PC-3 (cell line): ENCODE measurements around the gene KANK3. TPM values are rescaled to one million over a fixed set of nuclear protein-coding genes. Genes with fewer than 3 reads are reported as not detected.

Source experiments
- ATAC-seq: fragments of 200-7000 bp; cut with Tn5 transposase; 2 replicates; pipeline ENCODE4 v1.9.1; 2020; ENCODE audit warnings: mild to moderate bottlenecking, moderate library complexity
- BruUV-seq: library from RNA; stranded (reverse); fragments of 400-500 nt; replicated peaks from 2 replicates; lab custom pipeline; 2021; lab: Mats Ljungman, UMichigan
- CTCF ChIA-PET: fragments of 300-600 bp; sonication (Branson Sonifier 250); formaldehyde crosslinking; loops from one replicate; lab custom pipeline; 2022; ENCODE audit warnings: antibody characterized with exemption; lab: Charles Lee
- POLR2A ChIA-PET: fragments of 300-600 bp; sonication (Branson Sonifier 250); formaldehyde crosslinking; loops from one replicate; lab custom pipeline; 2022; ENCODE audit warnings: antibody characterized with exemption; ENCODE audit not compliant: unreplicated experiment; lab: Charles Lee
- DNase-seq: peaks from one replicate; pipeline ENCODE4 v3.0.0-alpha.2; 2015
- H2AFZ ChIP-seq: fragments of 300-600 bp; sonication (generic); 2 replicates; pipeline ENCODE4 v1.6.0; 2016; ENCODE audit warnings: antibody characterized with exemption, low read length
- H3F3A ChIP-seq: fragments of 300-600 bp; sonication (generic); one replicate; pipeline ENCODE4 v1.6.0; 2017; ENCODE audit warnings: antibody characterized with exemption, low read length, control low read depth, mild to moderate bottlenecking; ENCODE audit not compliant: unreplicated experiment
- H3K27ac ChIP-seq: fragments of 300-600 bp; sonication (generic); 2 replicates; pipeline ENCODE4 v1.5.1; 2016; ENCODE audit warnings: mild to moderate bottlenecking, low read length
- H3K27me3 ChIP-seq: fragments of 300-600 bp; sonication (generic); 2 replicates; pipeline ENCODE4 v1.6.1; 2016; ENCODE audit warnings: low read length, mixed read lengths
- H3K36me3 ChIP-seq: fragments of 300-600 bp; sonication (generic); 2 replicates; pipeline ENCODE4 v1.6.1; 2016; ENCODE audit warnings: low read depth, mixed run types, low read length, mixed read lengths
- H3K4me1 ChIP-seq: fragments of 300-600 bp; sonication (generic); 2 replicates; pipeline ENCODE4 v1.5.1; 2016; ENCODE audit warnings: low read length; ENCODE audit not compliant: insufficient read depth
- H3K4me2 ChIP-seq: fragments of 300-600 bp; sonication (generic); 2 replicates; pipeline ENCODE4 v1.6.0; 2016; ENCODE audit warnings: low read length
- H3K4me3 ChIP-seq: fragments of 300-600 bp; sonication (generic); 2 replicates; pipeline ENCODE4 v1.5.1; 2016; ENCODE audit warnings: mild to moderate bottlenecking, low read length, mixed read lengths
- H3K79me2 ChIP-seq: fragments of 300-600 bp; sonication (generic); 2 replicates; pipeline ENCODE4 v1.6.1; 2017; ENCODE audit warnings: low read length, mixed read lengths
- H3K9ac ChIP-seq: fragments of 300-600 bp; sonication (generic); 2 replicates; pipeline ENCODE4 v1.6.0; 2016; ENCODE audit warnings: mild to moderate bottlenecking, low read length
- H3K9me2 ChIP-seq: fragments of 300-600 bp; sonication (generic); replicated peaks from 2 replicates; pipeline ENCODE4 v1.6.1; 2016; ENCODE audit warnings: mixed run types, low read length, mixed read lengths
- H3K9me3 ChIP-seq: fragments of 300-600 bp; sonication (generic); 2 replicates; pipeline ENCODE4 v1.6.1; 2016; ENCODE audit warnings: low read length, mixed read lengths
- H4K20me1 ChIP-seq: fragments of 300-600 bp; sonication (generic); 2 replicates; pipeline ENCODE4 v1.6.1; 2016; ENCODE audit warnings: low read length, mixed read lengths
- EZH2 ChIP-seq: fragments of 300-600 bp; sonication (generic); IDR thresholded peaks from one replicate; pipeline ENCODE4 v1.6.1; 2017; ENCODE audit warnings: antibody characterized with exemption, mild to moderate bottlenecking, low read length; ENCODE audit not compliant: unreplicated experiment
- EZH2phosphoT487 ChIP-seq: fragments of 300-600 bp; sonication (generic); IDR thresholded peaks from 2 replicates; pipeline ENCODE4 v1.6.1; 2018; ENCODE audit warnings: mild to moderate bottlenecking, antibody characterized with exemption, low read length, borderline replicate concordance
- intact Hi-C: fragments of 100-400 bp; cut with micrococcal nuclease; formaldehyde crosslinking; loops from 2 replicates; pipeline ENCODE4 v1.9.0; 2023
- total RNA-seq: library from RNA; depleted of rRNA; stranded (reverse); fragments of >200 nt; gene quantifications from 2 replicates; pipeline ENCODE4 v1.2.3, GENCODE V29; 2014
- TF ChIP-seq, protein P1 (sequence below): fragments of 300-600 bp; sonication (generic); conservative IDR thresholded peaks from 2 replicates; pipeline ENCODE4 v1.5.1; 2017; ENCODE audit warnings: antibody characterized with exemption, low read depth, mild to moderate bottlenecking, low read length

The KANK3 gene
- total RNA-seq, 1 experiment from 2014 or later, result 0.87 TPM

DNA sequence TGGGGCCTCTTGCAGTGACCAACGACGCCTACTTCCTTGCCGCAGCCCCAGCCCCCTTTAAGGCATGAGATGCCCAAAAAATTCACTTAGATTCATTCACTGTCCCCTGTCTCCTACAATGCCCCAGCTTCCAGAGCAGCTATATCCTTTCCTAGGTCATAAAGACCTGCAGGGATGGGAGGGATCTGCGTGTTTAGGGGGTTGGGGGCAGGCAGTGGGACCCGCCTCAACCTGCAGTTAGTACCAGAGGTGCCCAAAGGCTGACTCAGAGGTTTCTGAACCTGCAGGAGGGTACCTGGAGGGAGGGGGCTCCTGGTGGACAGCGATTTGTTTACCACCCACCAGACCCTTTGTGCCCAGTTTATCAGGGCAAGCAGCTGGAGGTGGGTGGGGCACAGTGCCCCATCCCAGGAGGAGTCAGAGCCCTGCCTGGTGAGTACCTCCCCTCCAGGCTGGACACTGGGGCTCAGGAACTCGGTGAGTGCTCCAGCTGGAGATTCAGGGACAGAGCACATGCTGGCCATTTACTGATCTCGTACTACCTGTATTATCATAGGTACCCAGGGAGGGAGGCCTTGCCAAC lies 11.7 kb downstream of the KANK3 start:
- Histone ChIP-seq H3K9ac (no peak overlapping the region), H3K4me1 (peaks cover 11% of the 10 kb centered on the region; the same call in 1 of the 2 replicates), H3K4me2 (no peak overlapping the region), H3K79me2 (no peaks in the 10 kb centered on the region), H3K9me3 (no peaks in the 10 kb centered on the region), H3F3A (no peaks in the 10 kb centered on the region), H2AFZ (no peak overlapping the region), H3K4me3 (no peak overlapping the region), H3K27me3 (peaks cover 22% of the 10 kb centered on the region), H3K27ac (no peak overlapping the region), H4K20me1 (no peaks in the 10 kb centered on the region), H3K36me3 (no peaks in the 10 kb centered on the region), H3K9me2 (no peaks in the 10 kb centered on the region)
- no peak for DNase-seq
- POLR2A ChIA-PET, result no interaction called here
- CTCF ChIA-PET, result no interaction called here
- intact Hi-C loops, result no loop called here
- no TSS peak for BruUV-seq
- TF ChIP-seq EZH2, result no peak
- TF ChIP-seq EZH2phosphoT487, result no peak
- TF ChIP-seq, protein P1, sequence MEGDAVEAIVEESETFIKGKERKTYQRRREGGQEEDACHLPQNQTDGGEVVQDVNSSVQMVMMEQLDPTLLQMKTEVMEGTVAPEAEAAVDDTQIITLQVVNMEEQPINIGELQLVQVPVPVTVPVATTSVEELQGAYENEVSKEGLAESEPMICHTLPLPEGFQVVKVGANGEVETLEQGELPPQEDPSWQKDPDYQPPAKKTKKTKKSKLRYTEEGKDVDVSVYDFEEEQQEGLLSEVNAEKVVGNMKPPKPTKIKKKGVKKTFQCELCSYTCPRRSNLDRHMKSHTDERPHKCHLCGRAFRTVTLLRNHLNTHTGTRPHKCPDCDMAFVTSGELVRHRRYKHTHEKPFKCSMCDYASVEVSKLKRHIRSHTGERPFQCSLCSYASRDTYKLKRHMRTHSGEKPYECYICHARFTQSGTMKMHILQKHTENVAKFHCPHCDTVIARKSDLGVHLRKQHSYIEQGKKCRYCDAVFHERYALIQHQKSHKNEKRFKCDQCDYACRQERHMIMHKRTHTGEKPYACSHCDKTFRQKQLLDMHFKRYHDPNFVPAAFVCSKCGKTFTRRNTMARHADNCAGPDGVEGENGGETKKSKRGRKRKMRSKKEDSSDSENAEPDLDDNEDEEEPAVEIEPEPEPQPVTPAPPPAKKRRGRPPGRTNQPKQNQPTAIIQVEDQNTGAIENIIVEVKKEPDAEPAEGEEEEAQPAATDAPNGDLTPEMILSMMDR, result no peak
- no peak for ATAC-seq

DNA sequence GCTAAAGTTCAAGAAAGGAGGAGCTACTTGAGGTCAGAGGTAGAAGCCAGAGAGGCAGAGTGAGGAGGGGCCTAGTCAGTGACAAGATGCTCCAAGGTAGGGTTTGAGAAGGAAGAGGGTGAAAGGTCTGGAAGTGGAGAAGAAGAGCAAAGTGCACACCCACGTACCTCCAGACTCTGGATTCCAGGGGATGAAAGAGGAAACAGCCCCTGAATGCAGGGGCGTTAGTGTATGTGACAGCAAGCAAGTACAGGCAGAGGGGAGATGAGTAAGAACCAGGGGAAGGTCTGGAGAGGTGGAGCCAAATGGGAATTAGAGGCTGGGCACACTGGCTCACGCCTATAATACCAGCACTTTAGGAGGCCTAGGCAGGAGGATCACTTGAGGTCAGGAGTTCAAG lies 13.1 kb downstream of the KANK3 start:
- Histone ChIP-seq H3F3A (no peaks in the 10 kb centered on the region), H3K36me3 (no peaks in the 10 kb centered on the region), H3K79me2 (no peaks in the 10 kb centered on the region), H3K27ac (no peak overlapping the region), H3K9ac (no peak overlapping the region), H2AFZ (no peak overlapping the region), H3K4me2 (no peak overlapping the region), H3K4me1 (peaks cover 11% of the 10 kb centered on the region; the same call in 1 of the 2 replicates), H3K9me2 (no peaks in the 10 kb centered on the region), H3K27me3 (peaks cover 19% of the 10 kb centered on the region), H4K20me1 (no peaks in the 10 kb centered on the region), H3K9me3 (no peaks in the 10 kb centered on the region), H3K4me3 (no peak overlapping the region)
- TF ChIP-seq, protein P1, result no peak
- TF ChIP-seq EZH2phosphoT487, result no peak
- TF ChIP-seq EZH2, result no peak
- no peak for ATAC-seq
- no peak for DNase-seq
- CTCF ChIA-PET, result no interaction called here
- BruUV-seq, result no TSS peak
- POLR2A ChIA-PET, result no interaction called here
- intact Hi-C loops, result no loop called here

DNA sequence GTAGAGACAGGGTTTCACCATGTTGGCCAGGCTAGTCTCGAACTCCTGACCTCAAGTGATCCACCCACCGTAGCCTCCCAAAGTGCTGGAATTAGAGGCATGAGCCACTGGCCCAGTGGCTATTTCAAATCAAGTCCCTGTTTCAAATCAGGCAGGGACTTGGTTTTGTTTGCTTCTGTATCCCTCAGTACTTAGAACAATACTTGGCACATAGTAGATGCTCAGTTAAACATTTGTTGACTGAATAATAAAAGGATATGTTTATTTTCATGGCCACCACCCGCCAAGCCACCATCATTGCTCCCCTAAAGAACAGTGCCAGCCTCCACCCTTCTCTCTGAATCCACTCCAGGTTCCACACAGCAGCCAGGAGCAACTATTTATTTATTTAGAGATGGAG lies 17.6 kb downstream of the KANK3 start:
- no peak overlapping the region for H3K4me3 ChIP-seq
- BruUV-seq, result no TSS peak
- peaks cover 21% of the 10 kb centered on the region for H3K36me3 ChIP-seq
- ATAC-seq (no peak), DNase-seq (no peak)
- no peak overlapping the region for H3K4me2 ChIP-seq
- no peaks in the 10 kb centered on the region for H3K9me3 ChIP-seq
- ChIA-PET POLR2A (no interaction called here), CTCF (no interaction called here)
- intact Hi-C loops, result no loop called here
- peaks cover 11% of the 10 kb centered on the region for H3K4me1 ChIP-seq
- H3K27ac ChIP-seq, result no peak overlapping the region
- H3F3A ChIP-seq, result no peaks in the 10 kb centered on the region
- H2AFZ ChIP-seq, result no peak overlapping the region
- TF ChIP-seq, protein P1, result no peak
- no peak for TF ChIP-seq EZH2phosphoT487
- no peak for TF ChIP-seq EZH2
- H3K27me3 ChIP-seq, result no peaks in the 10 kb centered on the region
- H3K79me2 ChIP-seq, result peaks cover 29% of the 10 kb centered on the region
- H3K9me2 ChIP-seq, result no peaks in the 10 kb centered on the region
- H4K20me1 ChIP-seq, result peaks cover 22% of the 10 kb centered on the region
- no peak overlapping the region for H3K9ac ChIP-seq
